MCF 10A (cell line): Measurements from ENCODE around the gene SLC5A6. TPM values are rescaled to one million over a fixed set of nuclear protein-coding genes. Genes with fewer than 3 reads are reported as not detected.

ENCODE experiments used
- BruUV-seq: library from RNA; stranded (reverse); fragments of 400-500 nt; replicated peaks from 2 replicates; lab custom pipeline; 2021; lab: Mats Ljungman, UMichigan
- CTCF ChIA-PET: fragments of 300-600 bp; sonication (Branson Sonifier 250); formaldehyde crosslinking; extraction: SDS; loops from one replicate; lab custom pipeline; 2021; ENCODE audit warnings: antibody characterized with exemption, inconsistent platforms; lab: Yijun Ruan, JAX
- POLR2A ChIA-PET: fragments of 300-600, 350-650 bp; sonication (Branson Sonifier 250); formaldehyde crosslinking; extraction: SDS; loops from one replicate; lab custom pipeline; 2020; ENCODE audit warnings: antibody characterized with exemption, inconsistent platforms; lab: Yijun Ruan, JAX
- DNase-seq: peaks from one replicate; pipeline ENCODE4 v3.0.0-alpha.2; 2018; ENCODE audit not compliant: unreplicated experiment
- H3K27ac Mint-ChIP-seq: one replicate; pipeline ENCODE4 v1.8.0; 2022; ENCODE audit warnings: mild to moderate bottlenecking, low read depth, mixed read lengths; ENCODE audit not compliant: unreplicated experiment
- H3K27me3 Mint-ChIP-seq: one replicate; pipeline ENCODE4 v1.8.0; 2022; ENCODE audit warnings: mixed read lengths; ENCODE audit not compliant: insufficient read depth, unreplicated experiment
- H3K36me3 Mint-ChIP-seq: one replicate; pipeline ENCODE4 v1.8.0; 2022; ENCODE audit warnings: mild to moderate bottlenecking, moderate library complexity, mixed read lengths; ENCODE audit not compliant: insufficient read depth, unreplicated experiment
- H3K4me1 Mint-ChIP-seq: one replicate; pipeline ENCODE4 v1.8.0; 2022; ENCODE audit warnings: mixed read lengths; ENCODE audit not compliant: insufficient read depth, unreplicated experiment
- H3K4me3 Mint-ChIP-seq: one replicate; pipeline ENCODE4 v1.8.0; 2022; ENCODE audit warnings: mild to moderate bottlenecking, moderate library complexity, mixed read lengths; ENCODE audit not compliant: unreplicated experiment
- H3K9me3 Mint-ChIP-seq: one replicate; pipeline ENCODE4 v1.8.0; 2022; ENCODE audit warnings: mixed read lengths; ENCODE audit not compliant: unreplicated experiment
- CTCF ChIP-seq: fragments of 200-600 bp; IDR thresholded peaks from one replicate; pipeline ENCODE4 v1.8.0; 2022; ENCODE audit warnings: antibody characterized with exemption, mild to moderate bottlenecking; ENCODE audit not compliant: unreplicated experiment
- intact Hi-C: fragments of 100-400 bp; cut with micrococcal nuclease; formaldehyde crosslinking; loops from 2 replicates; pipeline ENCODE4 v1.14.1; 2022
- total RNA-seq: library from RNA; stranded (reverse); gene quantifications from 2 replicates; pipeline ENCODE4 v1.2.3, GENCODE V29; 2022

SLC5A6 gene
- total RNA-seq, 1 experiment from 2014 or later, result 25.9 TPM

DNA sequence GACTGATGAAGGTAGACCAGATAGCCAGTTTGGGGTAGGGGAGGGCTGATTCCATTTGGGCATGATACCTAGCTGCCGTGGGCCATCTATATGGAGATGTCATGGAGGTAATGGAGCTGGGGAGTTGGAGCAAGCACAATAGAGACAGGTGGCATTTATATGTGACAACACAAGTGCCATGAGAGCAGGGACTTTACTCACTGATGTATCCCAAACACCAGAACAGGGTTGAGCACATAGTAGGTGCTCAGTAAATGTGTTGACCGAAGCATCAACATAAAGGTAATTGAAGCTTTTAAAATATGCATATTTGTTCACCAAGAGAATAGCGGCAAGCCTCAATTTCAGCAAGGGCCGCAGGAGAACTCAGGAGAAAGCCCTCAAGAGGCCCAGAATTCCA is 35.8 kb upstream of the SLC5A6 start:
- BruUV-seq, result no TSS peak
- POLR2A ChIA-PET, result interaction anchor here (0.8 kb wide), 1 partner anchor 17 kb away, joined by 3 read pairs; no protein-coding TSS in a partner anchor
- no peaks in the 10 kb centered on the region for H3K9me3 Mint-ChIP-seq
- H3K36me3 Mint-ChIP-seq, result peaks cover 22% of the 10 kb centered on the region
- DNase-seq, result no peak
- CTCF ChIA-PET, result no interaction called here
- H3K27me3 Mint-ChIP-seq, result no peaks in the 10 kb centered on the region
- TF ChIP-seq CTCF, result no peak
- no peak overlapping the region for H3K27ac Mint-ChIP-seq
- intact Hi-C loops, result no loop called here
- H3K4me3 Mint-ChIP-seq, result no peak overlapping the region
- H3K4me1 Mint-ChIP-seq, result peaks cover 6% of the 10 kb centered on the region

GRCh38 chr2:27245626-27246025 is 33.6 kb upstream of the SLC5A6 start:
- Mint-ChIP-seq H3K36me3 (peaks cover 40% of the 10 kb centered on the region), H3K9me3 (no peaks in the 10 kb centered on the region), H3K4me1 (peaks cover 6% of the 10 kb centered on the region), H3K27ac (no peak overlapping the region), H3K4me3 (no peak overlapping the region), H3K27me3 (no peaks in the 10 kb centered on the region)
- ChIA-PET POLR2A (interaction anchor here (1.0 to 1.4 kb wide), 2 partner anchors 10 to 34 kb away, joined by 3 to 4 read pairs; no protein-coding TSS in a partner anchor), CTCF (interaction anchor here (1.4 kb wide), 1 partner anchor 11 kb away, joined by 3 read pairs; no protein-coding TSS in a partner anchor)
- no peak for DNase-seq
- intact Hi-C loops, result no loop called here
- TF ChIP-seq CTCF, result no peak
- no TSS peak for BruUV-seq

DNA sequence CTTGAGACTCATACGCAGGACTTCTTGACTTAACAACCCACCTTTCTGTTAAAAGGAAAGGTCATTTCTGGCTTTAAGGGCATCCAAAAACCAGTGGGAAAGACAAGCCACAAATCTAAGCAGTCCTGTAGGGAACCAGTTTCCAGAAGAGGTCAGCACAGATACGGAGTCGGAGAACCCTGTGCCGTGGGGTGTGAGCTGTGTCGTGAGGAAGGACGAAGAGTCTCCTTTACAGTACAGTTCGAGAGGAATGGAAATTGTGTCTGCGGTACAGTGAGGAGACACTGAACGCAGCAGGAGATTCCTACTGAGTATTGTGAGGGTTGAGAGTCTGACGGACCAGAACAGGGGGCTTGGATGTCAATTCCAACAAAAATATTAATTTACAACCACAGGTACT is 33.0 kb upstream of the SLC5A6 start:
- no peak for DNase-seq
- Mint-ChIP-seq H3K36me3 (peaks cover 45% of the 10 kb centered on the region), H3K27ac (no peak overlapping the region), H3K9me3 (no peaks in the 10 kb centered on the region), H3K4me3 (no peak overlapping the region), H3K4me1 (peaks cover 6% of the 10 kb centered on the region), H3K27me3 (no peaks in the 10 kb centered on the region)
- ChIA-PET CTCF (interaction anchor here (1.0 kb wide), 1 partner anchor 138 kb away, joined by 4 read pairs; no protein-coding TSS in a partner anchor), POLR2A (interaction anchor here (1.0 to 1.4 kb wide), 2 partner anchors 11 to 34 kb away, joined by 3 to 4 read pairs; no protein-coding TSS in a partner anchor)
- no peak for TF ChIP-seq CTCF
- intact Hi-C loops, result no loop called here
- no TSS peak for BruUV-seq

GRCh38 chr2:27243391-27244130 is 31.5 kb upstream of the SLC5A6 start:
- no peak overlapping the region for H3K4me3 Mint-ChIP-seq
- TSS peak; percentile 38 for BruUV-seq
- H3K36me3 Mint-ChIP-seq, result peaks cover 51% of the 10 kb centered on the region
- H3K9me3 Mint-ChIP-seq, result no peaks in the 10 kb centered on the region
- H3K27ac Mint-ChIP-seq, result no peak overlapping the region
- ChIA-PET CTCF (no interaction called here), POLR2A (no interaction called here)
- no peak for TF ChIP-seq CTCF
- no peaks in the 10 kb centered on the region for H3K27me3 Mint-ChIP-seq
- H3K4me1 Mint-ChIP-seq, result no peaks in the 10 kb centered on the region
- intact Hi-C loops, result no loop called here
- DNase-seq, result no peak
